Measurements from ENCODE around the gene RSPH10B2. TPM values are rescaled to one million over a fixed set of nuclear protein-coding genes. Genes with fewer than 3 reads are reported as not detected.
"Not testable (repeated sequence)": the region's sequence is repeated elsewhere in the genome, so short reads cannot be mapped to it uniquely, and the experiment has no call there.

Gene RSPH10B2
- total RNA-seq, 3 donors from 2014 or later (not counting 1 experiment from before 2014, with no cell fraction given) = 0.12 to 0.54 (median 0.33) TPM

GRCh38 chr7:6761186-6761585, 7.3 kb downstream of the RSPH10B2 start:
- ATAC-seq; H3K4me1 ChIP-seq (ENCODE audit: control insufficient read depth, insufficient read depth, low read length); H3K27me3 ChIP-seq (ENCODE audit: control insufficient read depth, insufficient read depth, low read length); H3K27ac ChIP-seq (ENCODE audit: low read length); H3K4me3 Mint-ChIP-seq; H3K36me3 ChIP-seq (ENCODE audit: control insufficient read depth, insufficient read depth, low read length); H3K9me3 ChIP-seq (ENCODE audit: control insufficient read depth, insufficient read depth, low read length); H3K36me3 Mint-ChIP-seq; H3K4me1 Mint-ChIP-seq; H3K9me3 Mint-ChIP-seq; H3K4me3 ChIP-seq (ENCODE audit: low read length); intact Hi-C loops (cut with micrococcal nuclease); H3K27me3 Mint-ChIP-seq (ENCODE audit: low read depth in 2 of 2); DNase-seq; H3K27ac Mint-ChIP-seq: not testable (repeated sequence)
- no CpG with 5 or more reads among the region's 12 CpGs for WGBS (ENCODE audit: insufficient coverage)

- H3K9me3 ChIP-seq (ENCODE audit: control insufficient read depth, insufficient read depth, low read length); H3K27ac ChIP-seq (ENCODE audit: low read length); H3K4me3 Mint-ChIP-seq; H3K27me3 Mint-ChIP-seq (ENCODE audit: low read depth in 2 of 2); H3K36me3 ChIP-seq (ENCODE audit: control insufficient read depth, insufficient read depth, low read length); intact Hi-C loops (cut with micrococcal nuclease); H3K36me3 Mint-ChIP-seq; H3K27ac Mint-ChIP-seq; H3K4me1 Mint-ChIP-seq; H3K4me1 ChIP-seq (ENCODE audit: control insufficient read depth, insufficient read depth, low read length); H3K4me3 ChIP-seq (ENCODE audit: low read length); H3K9me3 Mint-ChIP-seq; H3K27me3 ChIP-seq (ENCODE audit: control insufficient read depth, insufficient read depth, low read length); DNase-seq; ATAC-seq: not testable (repeated sequence)
- 80% methylated on average over 1 of the region's 6 CpGs for WGBS (ENCODE audit: insufficient coverage)
These were observed 27.7 kb downstream of the RSPH10B2 start for GRCh38 chr7:6781581-6781980.

GRCh38 chr7:6789353-6789752, 35.5 kb downstream of the RSPH10B2 start:
- not testable (repeated sequence) for H3K27me3 Mint-ChIP-seq (ENCODE audit: low read depth in 2 of 2)

GRCh38 chr7:6792113-6792872, 38.4 kb downstream of the RSPH10B2 start:
- intact Hi-C loops (cut with micrococcal nuclease); H3K27ac Mint-ChIP-seq; H3K9me3 ChIP-seq (ENCODE audit: control insufficient read depth, insufficient read depth, low read length); H3K4me1 ChIP-seq (ENCODE audit: control insufficient read depth, insufficient read depth, low read length); H3K9me3 Mint-ChIP-seq; DNase-seq; ATAC-seq; H3K36me3 Mint-ChIP-seq; H3K4me1 Mint-ChIP-seq; H3K36me3 ChIP-seq (ENCODE audit: control insufficient read depth, insufficient read depth, low read length); H3K27ac ChIP-seq (ENCODE audit: low read length); H3K27me3 Mint-ChIP-seq (ENCODE audit: low read depth in 2 of 2); H3K4me3 Mint-ChIP-seq; H3K4me3 ChIP-seq (ENCODE audit: low read length); H3K27me3 ChIP-seq (ENCODE audit: control insufficient read depth, insufficient read depth, low read length): not testable (repeated sequence)
- WGBS (ENCODE audit: insufficient coverage) = no CpG with 5 or more reads among the region's 15 CpGs

More at GRCh38 chr7:6789353-6789752, 35.5 kb downstream of the RSPH10B2 start:
- H3K36me3 Mint-ChIP-seq; H3K27me3 ChIP-seq (ENCODE audit: control insufficient read depth, insufficient read depth, low read length); H3K36me3 ChIP-seq (ENCODE audit: control insufficient read depth, insufficient read depth, low read length); H3K9me3 ChIP-seq (ENCODE audit: control insufficient read depth, insufficient read depth, low read length); H3K4me3 Mint-ChIP-seq; H3K27ac Mint-ChIP-seq; H3K4me3 ChIP-seq (ENCODE audit: low read length); H3K4me1 Mint-ChIP-seq; intact Hi-C loops (cut with micrococcal nuclease); H3K9me3 Mint-ChIP-seq; H3K27ac ChIP-seq (ENCODE audit: low read length); DNase-seq; H3K4me1 ChIP-seq (ENCODE audit: control insufficient read depth, insufficient read depth, low read length): not testable (repeated sequence)
- no CpG with 5 or more reads among the region's 13 CpGs for WGBS (ENCODE audit: insufficient coverage)
- peak in 1 of 3 donors; percentile 40 for ATAC-seq

GRCh38 chr7:6794276-6794675, 40.4 kb downstream of the RSPH10B2 start:
- H3K27ac Mint-ChIP-seq; H3K27ac ChIP-seq (ENCODE audit: low read length); H3K36me3 Mint-ChIP-seq; ATAC-seq; H3K27me3 ChIP-seq (ENCODE audit: control insufficient read depth, insufficient read depth, low read length); H3K27me3 Mint-ChIP-seq (ENCODE audit: low read depth in 2 of 2); DNase-seq; H3K4me3 Mint-ChIP-seq; H3K9me3 ChIP-seq (ENCODE audit: control insufficient read depth, insufficient read depth, low read length); H3K9me3 Mint-ChIP-seq; H3K4me3 ChIP-seq (ENCODE audit: low read length); H3K36me3 ChIP-seq (ENCODE audit: control insufficient read depth, insufficient read depth, low read length); intact Hi-C loops (cut with micrococcal nuclease); H3K4me1 ChIP-seq (ENCODE audit: control insufficient read depth, insufficient read depth, low read length); H3K4me1 Mint-ChIP-seq: not testable (repeated sequence)
- no CpG with 5 or more reads among the region's 11 CpGs for WGBS (ENCODE audit: insufficient coverage)

- H3K27ac ChIP-seq (ENCODE audit: low read length); intact Hi-C loops (cut with micrococcal nuclease); H3K4me3 ChIP-seq (ENCODE audit: low read length); H3K9me3 Mint-ChIP-seq; H3K4me3 Mint-ChIP-seq; H3K36me3 ChIP-seq (ENCODE audit: control insufficient read depth, insufficient read depth, low read length); H3K4me1 ChIP-seq (ENCODE audit: control insufficient read depth, insufficient read depth, low read length); H3K36me3 Mint-ChIP-seq; H3K4me1 Mint-ChIP-seq; H3K27ac Mint-ChIP-seq; H3K9me3 ChIP-seq (ENCODE audit: control insufficient read depth, insufficient read depth, low read length); ATAC-seq; H3K27me3 ChIP-seq (ENCODE audit: control insufficient read depth, insufficient read depth, low read length); H3K27me3 Mint-ChIP-seq (ENCODE audit: low read depth in 2 of 2); DNase-seq: not testable (repeated sequence)
- WGBS (ENCODE audit: insufficient coverage) = 92% methylated on average over 4 of the region's 5 CpGs
These were observed 43.3 kb downstream of the RSPH10B2 start for GRCh38 chr7:6797218-6797617.

GRCh38 chr7:6798047-6798446, 44.1 kb downstream of the RSPH10B2 start:
- no CpG with 5 or more reads among the region's 8 CpGs for WGBS (ENCODE audit: insufficient coverage)
- not testable (repeated sequence) for H3K27me3 Mint-ChIP-seq (ENCODE audit: low read depth in 2 of 2); H3K4me3 Mint-ChIP-seq

GRCh38 chr7:6799887-6800286, 46.0 kb downstream of the RSPH10B2 start:
- H3K27me3 Mint-ChIP-seq (ENCODE audit: low read depth in 2 of 2); H3K4me3 Mint-ChIP-seq; H3K36me3 Mint-ChIP-seq; H3K36me3 ChIP-seq (ENCODE audit: control insufficient read depth, insufficient read depth, low read length); H3K9me3 Mint-ChIP-seq; H3K4me1 ChIP-seq (ENCODE audit: control insufficient read depth, insufficient read depth, low read length); DNase-seq; H3K9me3 ChIP-seq (ENCODE audit: control insufficient read depth, insufficient read depth, low read length); H3K27me3 ChIP-seq (ENCODE audit: control insufficient read depth, insufficient read depth, low read length); H3K4me1 Mint-ChIP-seq; intact Hi-C loops (cut with micrococcal nuclease); H3K4me3 ChIP-seq (ENCODE audit: low read length); H3K27ac Mint-ChIP-seq; ATAC-seq; H3K27ac ChIP-seq (ENCODE audit: low read length): not testable (repeated sequence)
- WGBS (ENCODE audit: insufficient coverage) = no CpG with 5 or more reads among the region's 12 CpGs

More at GRCh38 chr7:6798047-6798446, 44.1 kb downstream of the RSPH10B2 start:
- H3K9me3 ChIP-seq (ENCODE audit: control insufficient read depth, insufficient read depth, low read length); H3K36me3 Mint-ChIP-seq; H3K4me1 ChIP-seq (ENCODE audit: control insufficient read depth, insufficient read depth, low read length); H3K27me3 ChIP-seq (ENCODE audit: control insufficient read depth, insufficient read depth, low read length); H3K4me3 ChIP-seq (ENCODE audit: low read length); DNase-seq; H3K36me3 ChIP-seq (ENCODE audit: control insufficient read depth, insufficient read depth, low read length); H3K9me3 Mint-ChIP-seq; intact Hi-C loops (cut with micrococcal nuclease); ATAC-seq; H3K27ac ChIP-seq (ENCODE audit: low read length); H3K4me1 Mint-ChIP-seq; H3K27ac Mint-ChIP-seq: not testable (repeated sequence)

Measured in natural killer cell (primary cell).